OCI-LY1 (cell line): Measurements from ENCODE around the gene IGSF3.
"Not testable (repeated sequence)": the region's sequence is repeated elsewhere in the genome, so short reads cannot be mapped to it uniquely, and the experiment has no call there.

Source experiments
- H2AFZ ChIP-seq: fragments of 200-600 bp; sonication (generic), shearing (Covaris generic); 2 replicates; pipeline ENCODE4 v1.6.0; 2014; ENCODE audit warnings: antibody characterized with exemption, mild to moderate bottlenecking, low read length
- H3F3A ChIP-seq: fragments of 200-600 bp; sonication (generic), shearing (Covaris generic); 2 replicates; pipeline ENCODE4 v1.6.0; 2014; ENCODE audit warnings: mild to moderate bottlenecking, antibody characterized with exemption, low read length, moderate library complexity; ENCODE audit not compliant: insufficient read depth
- H3K27ac ChIP-seq: fragments of 200-600 bp; sonication (generic); 2 replicates; pipeline ENCODE4 v1.5.1; 2014; ENCODE audit warnings: low read length, mixed run types, mild to moderate bottlenecking, low read depth; ENCODE audit not compliant: poor library complexity, severe bottlenecking
- H3K27me3 ChIP-seq: fragments of 200-600 bp; sonication (generic); 2 replicates; pipeline ENCODE4 v1.6.0; 2014; ENCODE audit warnings: antibody characterized with exemption, mild to moderate bottlenecking, low read length, moderate library complexity; ENCODE audit not compliant: insufficient read depth
- H3K36me3 ChIP-seq: fragments of 200-600 bp; sonication (generic); 2 replicates; pipeline ENCODE4 v1.6.1; 2014; ENCODE audit warnings: mild to moderate bottlenecking, antibody characterized with exemption, low read length, moderate library complexity, mixed read lengths; ENCODE audit not compliant: insufficient read depth
- H3K4me1 ChIP-seq: fragments of 200-600 bp; sonication (generic); 2 replicates; pipeline ENCODE4 v1.5.1; 2014; ENCODE audit warnings: mild to moderate bottlenecking, low read length, moderate library complexity; ENCODE audit not compliant: insufficient read depth, severe bottlenecking
- H3K4me2 ChIP-seq: fragments of 200-600 bp; sonication (generic), shearing (Covaris generic); 2 replicates; pipeline ENCODE4 v1.6.1; 2014; ENCODE audit warnings: low read length
- H3K4me3 ChIP-seq: fragments of 200-600 bp; sonication (generic); 2 replicates; pipeline ENCODE4 v1.5.1; 2014; ENCODE audit warnings: low read length, low read depth, mild to moderate bottlenecking, mixed read lengths; ENCODE audit not compliant: poor library complexity, severe bottlenecking
- H3K79me2 ChIP-seq: fragments of 200-600 bp; shearing (Covaris generic); 2 replicates; pipeline ENCODE4 v1.6.1; 2016; ENCODE audit warnings: mixed run types, low read length, mixed read lengths; ENCODE audit not compliant: insufficient read depth
- H3K9ac ChIP-seq: fragments of 200-600 bp; sonication (generic), shearing (Covaris generic); 2 replicates; pipeline ENCODE4 v1.6.1; 2014; ENCODE audit warnings: mild to moderate bottlenecking, low read length, mixed read lengths
- H3K9me2 ChIP-seq: fragments of 200-600 bp; sonication (generic), shearing (Covaris generic); 2 replicates; pipeline ENCODE4 v1.6.1; 2014; ENCODE audit warnings: low read depth, mild to moderate bottlenecking, low read length, mixed read lengths
- H3K9me3 ChIP-seq: fragments of 200-600 bp; shearing (Covaris generic); 2 replicates; pipeline ENCODE4 v1.6.1; 2014; ENCODE audit warnings: low read length, mixed read lengths
- H4K20me1 ChIP-seq: fragments of 200-600 bp; sonication (generic), shearing (Covaris generic); 2 replicates; pipeline ENCODE4 v1.6.0; 2016; ENCODE audit warnings: mild to moderate bottlenecking, low read length; ENCODE audit not compliant: insufficient read depth
- CTCF ChIP-seq: fragments of 200-600 bp; sonication (generic), shearing (Covaris generic); IDR thresholded peaks from 2 replicates; pipeline ENCODE4 v1.5.1; 2017; ENCODE audit warnings: mild to moderate bottlenecking, antibody characterized with exemption, low read length, moderate library complexity, mixed read lengths

Gene IGSF3

GRCh38 chr1:116607463-116607862 is 60.1 kb downstream of the IGSF3 start:
- not testable (repeated sequence) for H3F3A ChIP-seq, H3K4me1 ChIP-seq, H2AFZ ChIP-seq, H3K9me3 ChIP-seq, H3K27me3 ChIP-seq, H3K79me2 ChIP-seq, H3K9me2 ChIP-seq, H3K9ac ChIP-seq, H4K20me1 ChIP-seq, H3K4me2 ChIP-seq, H3K36me3 ChIP-seq, H3K27ac ChIP-seq, H3K4me3 ChIP-seq

GRCh38 chr1:116606067-116606466 is 61.5 kb downstream of the IGSF3 start:
- H3K4me2 ChIP-seq, H3K4me3 ChIP-seq, H2AFZ ChIP-seq, H3K4me1 ChIP-seq, H3F3A ChIP-seq, H3K27ac ChIP-seq, H3K9ac ChIP-seq, H3K9me2 ChIP-seq, H3K36me3 ChIP-seq, H4K20me1 ChIP-seq, H3K27me3 ChIP-seq, H3K79me2 ChIP-seq, H3K9me3 ChIP-seq: not testable (repeated sequence)

- H3K4me2 ChIP-seq = no peak overlapping the region
- no peak overlapping the region for H2AFZ ChIP-seq
- H3F3A ChIP-seq = no peaks in the 10 kb centered on the region
Measured at GRCh38 chr1:116605315-116605714, 62.2 kb downstream of the IGSF3 start.

GRCh38 chr1:116604408-116604807 is 63.1 kb downstream of the IGSF3 start:
- H3K27me3 ChIP-seq, H3K36me3 ChIP-seq, H3F3A ChIP-seq, H3K27ac ChIP-seq, H3K79me2 ChIP-seq, H3K4me3 ChIP-seq, H3K9ac ChIP-seq, H4K20me1 ChIP-seq, H3K4me2 ChIP-seq, H3K9me3 ChIP-seq, H3K4me1 ChIP-seq, H3K9me2 ChIP-seq, H2AFZ ChIP-seq: not testable (repeated sequence)

More at GRCh38 chr1:116605315-116605714, 62.2 kb downstream of the IGSF3 start:
- Histone ChIP-seq H3K79me2 (no peaks in the 10 kb centered on the region), H3K4me1 (no peaks in the 10 kb centered on the region), H3K9me2 (no peaks in the 10 kb centered on the region), H3K4me3 (no peak overlapping the region), H3K9me3 (no peaks in the 10 kb centered on the region), H4K20me1 (no peaks in the 10 kb centered on the region), H3K27me3 (no peaks in the 10 kb centered on the region), H3K9ac (no peak overlapping the region), H3K36me3 (no peaks in the 10 kb centered on the region), H3K27ac (no peak overlapping the region)
- no peak for TF ChIP-seq CTCF

- H4K20me1 ChIP-seq, H3K27ac ChIP-seq, H3K9ac ChIP-seq, H2AFZ ChIP-seq, H3F3A ChIP-seq, H3K79me2 ChIP-seq, H3K36me3 ChIP-seq, H3K4me1 ChIP-seq, H3K9me2 ChIP-seq, H3K4me2 ChIP-seq, H3K9me3 ChIP-seq, H3K27me3 ChIP-seq, H3K4me3 ChIP-seq: not testable (repeated sequence)
Measured at GRCh38 chr1:116603646-116604045, 63.9 kb downstream of the IGSF3 start.

GRCh38 chr1:116599369-116599768 is 68.2 kb downstream of the IGSF3 start:
- H3K27ac ChIP-seq, H3K9ac ChIP-seq, H2AFZ ChIP-seq, H3K36me3 ChIP-seq, H3K9me2 ChIP-seq, H3K4me3 ChIP-seq, H3K27me3 ChIP-seq, H4K20me1 ChIP-seq, H3K4me2 ChIP-seq, H3K79me2 ChIP-seq, H3F3A ChIP-seq, H3K9me3 ChIP-seq, H3K4me1 ChIP-seq: not testable (repeated sequence)

GRCh38 chr1:116598420-116599036 is 69.0 kb downstream of the IGSF3 start:
- H3K9ac ChIP-seq, H4K20me1 ChIP-seq, H3K4me2 ChIP-seq, H3F3A ChIP-seq, H3K27me3 ChIP-seq, H3K4me3 ChIP-seq, H3K79me2 ChIP-seq, H3K9me2 ChIP-seq, H3K36me3 ChIP-seq, H3K4me1 ChIP-seq, H3K9me3 ChIP-seq, H3K27ac ChIP-seq, H2AFZ ChIP-seq: not testable (repeated sequence)
